ENCODE measurements around the gene GOSR1.

GRCh38 chr17:30477083-30477773 lies at the start of gene GOSR1:
- TF ChIP-seq GABPA (IDR thresholded peaks at IDR 0.05; ENCODE audit: low read depth) (peak; percentile 93), PBX3 (IDR thresholded peaks at IDR 0.05) (no peak), FOXM1 (IDR thresholded peaks at IDR 0.05; ENCODE audit: low read depth) (no peak), CTCF (IDR thresholded peaks at IDR 0.05) (peak; percentile 75), TAF1 (IDR thresholded peaks at IDR 0.05; ENCODE audit: borderline replicate concordance, low read depth, low read length) (peak; percentile 98), SMC3 (IDR thresholded peaks at IDR 0.05; ENCODE audit: low read depth, low read length) (peak; percentile 58), ZBTB33 (IDR thresholded peaks at IDR 0.05; ENCODE audit: borderline replicate concordance, low read depth) (no peak), USF1 (IDR thresholded peaks at IDR 0.05; ENCODE audit: borderline replicate concordance, low read depth) (no peak), MXI1 (IDR thresholded peaks at IDR 0.05; ENCODE audit: low read depth, low read length) (peak; percentile 82), YY1 (IDR thresholded peaks at IDR 0.05; ENCODE audit: low read depth) (peak; percentile 97), USF2 (IDR thresholded peaks at IDR 0.05; ENCODE audit: borderline replicate concordance, low read depth, low read length) (no peak), EP300 (IDR thresholded peaks at IDR 0.05; ENCODE audit: borderline replicate concordance in 1 of 2, low read depth in 1 of 2, low read length in 1 of 2) (no peak; a peak in 1 of 4 replicates)
